Measurements from ENCODE around the gene ETF1. TPM values are rescaled to one million over a fixed set of nuclear protein-coding genes. Genes with fewer than 3 reads are reported as not detected.

Gene ETF1
- polyA plus RNA-seq, 3 donors: 34.8 to 71.4 (median 61.6) TPM

DNA sequence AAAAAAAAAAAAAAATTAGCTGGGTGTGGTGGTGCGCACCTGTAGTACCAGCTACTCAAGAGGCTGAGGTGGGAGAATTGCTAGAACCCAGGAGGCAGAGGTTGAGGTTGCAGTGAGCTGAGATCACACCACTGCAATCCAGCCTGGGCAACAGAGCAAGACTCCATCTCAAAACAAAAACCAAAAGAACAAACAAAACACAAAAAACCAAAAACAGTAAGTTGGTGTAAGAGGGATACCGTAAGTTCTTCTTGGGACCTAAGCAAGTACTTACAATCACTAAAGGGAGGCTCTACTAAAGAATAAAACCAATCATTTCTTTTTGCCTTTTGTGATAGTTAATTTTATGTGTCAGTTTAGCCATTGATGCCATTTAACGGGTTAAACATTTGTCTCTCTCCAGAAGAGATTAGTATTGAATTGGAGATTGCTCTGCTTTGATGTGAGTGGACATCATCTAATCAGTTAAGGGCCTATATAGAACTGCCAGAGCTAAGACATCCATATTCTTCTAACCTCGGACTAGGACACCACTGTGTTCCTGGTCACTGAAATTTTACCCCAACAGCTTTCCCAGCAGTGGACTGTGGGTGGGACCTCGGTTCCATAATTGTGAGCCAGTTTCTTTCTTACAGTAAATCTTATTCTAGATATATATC, 10.5 kb upstream of the ETF1 start:
- no peak for DNase-seq
- no peak overlapping the region for H3K9ac ChIP-seq (ENCODE audit: insufficient read depth, low read length, poor library complexity, severe bottlenecking)
- no CpG with 5 or more reads among the region's 5 CpGs for WGBS (ENCODE audit: insufficient coverage)
- Mint-ChIP-seq H3K4me3 (no peak overlapping the region), H3K9me3 (no peaks in the 10 kb centered on the region), H3K4me1 (no peaks in the 10 kb centered on the region), H3K27ac (peak overlapping the region in 4 of 7 donors; percentile 7 to 85 (median 62)), H3K27me3 (ENCODE audit: low read depth in 3 of 3) (peaks cover 0 to 1% (median 0%) of the 10 kb centered on the region in 3 donors), H3K36me3 (peaks cover 48 to 73% of the 10 kb centered on the region in 2 donors)
- TF ChIP-seq, protein P1, sequence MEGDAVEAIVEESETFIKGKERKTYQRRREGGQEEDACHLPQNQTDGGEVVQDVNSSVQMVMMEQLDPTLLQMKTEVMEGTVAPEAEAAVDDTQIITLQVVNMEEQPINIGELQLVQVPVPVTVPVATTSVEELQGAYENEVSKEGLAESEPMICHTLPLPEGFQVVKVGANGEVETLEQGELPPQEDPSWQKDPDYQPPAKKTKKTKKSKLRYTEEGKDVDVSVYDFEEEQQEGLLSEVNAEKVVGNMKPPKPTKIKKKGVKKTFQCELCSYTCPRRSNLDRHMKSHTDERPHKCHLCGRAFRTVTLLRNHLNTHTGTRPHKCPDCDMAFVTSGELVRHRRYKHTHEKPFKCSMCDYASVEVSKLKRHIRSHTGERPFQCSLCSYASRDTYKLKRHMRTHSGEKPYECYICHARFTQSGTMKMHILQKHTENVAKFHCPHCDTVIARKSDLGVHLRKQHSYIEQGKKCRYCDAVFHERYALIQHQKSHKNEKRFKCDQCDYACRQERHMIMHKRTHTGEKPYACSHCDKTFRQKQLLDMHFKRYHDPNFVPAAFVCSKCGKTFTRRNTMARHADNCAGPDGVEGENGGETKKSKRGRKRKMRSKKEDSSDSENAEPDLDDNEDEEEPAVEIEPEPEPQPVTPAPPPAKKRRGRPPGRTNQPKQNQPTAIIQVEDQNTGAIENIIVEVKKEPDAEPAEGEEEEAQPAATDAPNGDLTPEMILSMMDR (IDR thresholded peaks at IDR 0.05): no peak
- peak overlapping the region in 1 of 2 donors; percentile 6 for H3K27ac ChIP-seq (ENCODE audit: low read depth in 1 of 2, low read length in 2 of 2)
- no peaks in the 10 kb centered on the region for H3K27me3 ChIP-seq (ENCODE audit: control insufficient read depth in 2 of 2, insufficient read depth in 2 of 2, low read length in 2 of 2)
- no peak overlapping the region for H3K4me2 ChIP-seq (replicated peaks; ENCODE audit: extremely low read depth, low read length, poor library complexity, severe bottlenecking)
- H3K4me1 ChIP-seq (ENCODE audit: control insufficient read depth in 1 of 2, insufficient read depth in 2 of 2, low read length in 2 of 2): no peaks in the 10 kb centered on the region
- H3K9me3 ChIP-seq (replicated peaks in 1 of 2; ENCODE audit: control insufficient read depth in 1 of 2, insufficient read depth in 1 of 2, low read length in 2 of 2): no peaks in the 10 kb centered on the region
- H2AFZ ChIP-seq (ENCODE audit: insufficient read depth, low read depth, low read length, poor library complexity, severe bottlenecking): no peak overlapping the region
- peaks cover 49 to 54% of the 10 kb centered on the region in 2 donors for H3K36me3 ChIP-seq (replicated peaks in 1 of 2; ENCODE audit: control insufficient read depth in 1 of 2, insufficient read depth in 2 of 2, low read length in 2 of 2)
- intact Hi-C loops (cut with micrococcal nuclease): no loop called here
- no peak overlapping the region for H3K4me3 ChIP-seq (replicated peaks in 1 of 3; ENCODE audit: low read depth in 2 of 3, low read length in 3 of 3)
- peaks cover 10% of the 10 kb centered on the region for H3K79me2 ChIP-seq (ENCODE audit: insufficient read depth, low read length)
- H4K20me1 ChIP-seq (ENCODE audit: insufficient read depth, low read length): peaks cover 37% of the 10 kb centered on the region

DNA sequence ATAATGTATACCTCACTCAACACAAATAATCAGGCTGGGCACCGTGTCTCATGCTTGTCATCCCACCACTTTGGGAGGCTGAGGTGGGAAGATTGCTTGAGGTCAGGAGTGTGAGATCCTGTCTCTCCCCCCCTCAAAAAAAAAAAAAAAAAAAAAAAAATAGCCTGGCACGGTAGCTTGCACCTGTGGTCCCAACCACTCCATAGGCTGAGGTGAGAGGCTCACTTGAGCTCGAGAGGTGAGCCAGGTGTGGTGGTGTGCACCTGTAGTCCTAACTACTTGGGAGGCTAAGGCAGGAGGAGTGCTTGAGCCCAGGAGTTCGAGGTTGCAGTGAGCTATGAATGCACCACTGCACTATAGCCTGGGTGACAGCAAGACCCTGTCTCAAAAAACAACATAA, 9.6 kb upstream of the ETF1 start:
- no peak for DNase-seq
- Histone ChIP-seq H3K4me2 (replicated peaks; ENCODE audit: extremely low read depth, low read length, poor library complexity, severe bottlenecking) (no peak overlapping the region), H3K9ac (ENCODE audit: insufficient read depth, low read length, poor library complexity, severe bottlenecking) (no peak overlapping the region), H2AFZ (ENCODE audit: insufficient read depth, low read depth, low read length, poor library complexity, severe bottlenecking) (no peak overlapping the region), H3K4me1 (ENCODE audit: control insufficient read depth in 1 of 2, insufficient read depth in 2 of 2, low read length in 2 of 2) (no peaks in the 10 kb centered on the region), H3K79me2 (ENCODE audit: insufficient read depth, low read length) (peaks cover 19% of the 10 kb centered on the region), H3K27ac (ENCODE audit: low read depth in 1 of 2, low read length in 2 of 2) (no peak overlapping the region), H3K36me3 (replicated peaks in 1 of 2; ENCODE audit: control insufficient read depth in 1 of 2, insufficient read depth in 2 of 2, low read length in 2 of 2) (peaks cover 39 to 45% of the 10 kb centered on the region in 2 donors), H3K9me3 (replicated peaks in 1 of 2; ENCODE audit: control insufficient read depth in 1 of 2, insufficient read depth in 1 of 2, low read length in 2 of 2) (no peaks in the 10 kb centered on the region), H3K27me3 (ENCODE audit: control insufficient read depth in 2 of 2, insufficient read depth in 2 of 2, low read length in 2 of 2) (no peaks in the 10 kb centered on the region), H4K20me1 (ENCODE audit: insufficient read depth, low read length) (peaks cover 37% of the 10 kb centered on the region), H3K4me3 (replicated peaks in 1 of 3; ENCODE audit: low read depth in 2 of 3, low read length in 3 of 3) (no peak overlapping the region)
- intact Hi-C loops (cut with micrococcal nuclease): no loop called here
- H3K27me3 Mint-ChIP-seq (ENCODE audit: low read depth in 3 of 3): peaks cover 0 to 1% (median 0%) of the 10 kb centered on the region in 3 donors
- WGBS (ENCODE audit: insufficient coverage): 80% methylated on average over 2 of the region's 4 CpGs
- TF ChIP-seq, protein P1 (IDR thresholded peaks at IDR 0.05): no peak
- peaks cover 6% of the 10 kb centered on the region for H3K4me1 Mint-ChIP-seq
- H3K27ac Mint-ChIP-seq: peak overlapping the region in 2 of 7 donors; percentile 41 to 42
- H3K4me3 Mint-ChIP-seq: no peak overlapping the region
- H3K36me3 Mint-ChIP-seq: peaks cover 39 to 67% of the 10 kb centered on the region in 2 donors
- no peaks in the 10 kb centered on the region for H3K9me3 Mint-ChIP-seq
